Fibroblast of the aortic adventitia (primary cell): ENCODE measurements around the gene SBF2. TPM values are rescaled to one million over a fixed set of nuclear protein-coding genes. Genes with fewer than 3 reads are reported as not detected.
A peak's percentile ranks its signal among the peaks of the same experiment; 100 is the strongest.
"Not testable (repeated sequence)": the region's sequence is repeated elsewhere in the genome, so short reads cannot be mapped to it uniquely, and the experiment has no call there.

Experiments used
- DNase-seq: peaks from one replicate; pipeline ENCODE4 v3.0.0-alpha.2; 2010; ENCODE audit warnings: low read depth
- H3K4me3 ChIP-seq: 2 replicates; pipeline ENCODE4 v1.5.1; 2011; ENCODE audit warnings: low read depth, mild to moderate bottlenecking, control low read depth, low read length, moderate library complexity
- CTCF ChIP-seq: IDR thresholded peaks from 2 replicates; pipeline ENCODE4 v1.5.1; 2011; ENCODE audit warnings: mild to moderate bottlenecking, low read length, control low read depth, inconsistent platforms; ENCODE audit not compliant: insufficient read depth
- total RNA-seq: library from RNA; depleted of rRNA; stranded (reverse); fragments of >200 nt; gene quantifications from 2 replicates; pipeline ENCODE4 v1.2.3, GENCODE V29; 2012; ENCODE audit warnings: low replicate concordance

Gene SBF2
- total RNA-seq, 1 donor: 65.3 TPM

DNA sequence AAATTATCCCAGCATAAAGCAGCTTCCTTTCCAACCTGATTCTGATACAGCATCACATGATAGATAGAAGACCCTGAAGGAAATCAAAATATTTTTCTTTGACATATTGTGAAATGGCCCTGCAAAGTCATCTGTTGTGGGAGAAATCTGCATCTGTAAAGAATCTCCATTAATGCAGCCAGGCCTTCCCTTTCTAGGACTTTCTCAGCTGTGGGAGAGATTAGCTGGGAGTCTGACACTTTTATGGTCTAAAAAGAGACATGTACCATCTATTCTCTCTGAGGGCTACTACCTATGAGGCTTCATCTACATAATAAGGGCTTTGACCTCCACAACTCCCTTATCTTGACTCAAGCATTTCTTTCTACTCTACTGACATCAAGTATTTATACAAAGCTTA, 392.1 kb downstream of the SBF2 start:
- no peak overlapping the region for H3K4me3 ChIP-seq
- TF ChIP-seq CTCF: no peak
- DNase-seq: no peak

DNA sequence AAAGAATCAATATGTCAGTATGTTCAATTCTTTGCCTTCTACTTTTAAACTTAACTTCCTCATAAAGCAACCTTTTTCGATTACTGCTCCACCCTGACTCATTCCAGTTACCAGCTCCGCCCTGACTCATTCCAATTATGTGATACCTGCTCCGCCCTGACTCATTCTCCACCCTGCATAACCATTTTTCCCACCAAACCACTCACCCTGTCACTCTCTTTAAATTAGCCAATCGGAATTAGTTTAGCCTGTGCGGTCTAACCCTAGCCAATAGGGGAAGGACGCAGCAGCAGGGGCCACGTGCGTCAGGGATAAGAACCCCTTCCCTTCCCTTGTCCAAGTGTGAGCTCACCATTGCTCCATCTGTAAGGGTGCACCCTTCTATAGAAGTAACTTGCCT, 393.8 kb downstream of the SBF2 start:
- peak; percentile 77 for DNase-seq
- not testable (repeated sequence) for H3K4me3 ChIP-seq

DNA sequence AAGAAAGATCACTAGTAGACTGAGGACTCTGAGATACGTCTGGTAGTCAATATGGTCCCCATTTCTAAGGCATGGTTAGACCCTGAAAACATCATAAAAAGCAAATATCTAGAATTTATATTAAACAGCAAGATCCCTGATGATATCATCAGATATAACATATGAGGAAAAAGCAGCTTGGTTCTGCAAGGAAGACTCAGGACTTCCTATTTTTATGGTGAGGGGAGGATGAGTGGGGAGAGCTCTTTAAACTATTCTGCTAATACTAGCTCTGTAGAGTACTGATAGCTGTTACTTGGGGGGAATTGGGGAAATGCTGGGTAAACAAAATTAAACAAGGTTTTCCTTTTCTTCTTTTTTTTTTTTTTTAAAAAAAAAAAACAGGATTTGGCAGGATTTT, 394.3 kb downstream of the SBF2 start:
- no peak for DNase-seq
- no peak overlapping the region for H3K4me3 ChIP-seq
- no peak for TF ChIP-seq CTCF

DNA sequence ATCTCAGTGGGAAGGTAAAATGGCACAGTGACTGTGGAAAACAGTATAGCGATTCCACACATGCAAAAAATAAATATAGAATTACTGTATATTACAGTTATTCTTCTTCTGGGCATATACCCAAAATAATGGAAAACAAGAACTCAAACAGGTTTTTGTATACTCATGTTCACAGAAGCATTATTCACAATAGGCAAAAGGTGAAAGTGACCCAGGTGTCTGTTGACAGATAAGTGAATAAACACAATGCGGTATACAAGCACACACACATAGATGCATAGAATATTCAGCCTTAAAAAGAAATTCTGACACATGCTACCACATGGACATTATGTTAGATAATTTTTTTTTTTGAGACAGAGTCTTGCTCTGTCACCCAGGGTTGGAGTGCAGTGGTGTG, 397.1 kb downstream of the SBF2 start:
- H3K4me3 ChIP-seq: no peak overlapping the region

GRCh38 chr11:9895006-9895405, 399.0 kb downstream of the SBF2 start:
- DNase-seq: no peak
- H3K4me3 ChIP-seq: no peak overlapping the region
- no peak for TF ChIP-seq CTCF

More for the DNA sequence above, 397.1 kb downstream of the SBF2 start:
- DNase-seq: no peak
- TF ChIP-seq CTCF: no peak

- no peak overlapping the region for H3K4me3 ChIP-seq
- TF ChIP-seq CTCF: no peak
- DNase-seq: no peak
These were observed 400.5 kb downstream of the SBF2 start for GRCh38 chr11:9893474-9893873.

DNA sequence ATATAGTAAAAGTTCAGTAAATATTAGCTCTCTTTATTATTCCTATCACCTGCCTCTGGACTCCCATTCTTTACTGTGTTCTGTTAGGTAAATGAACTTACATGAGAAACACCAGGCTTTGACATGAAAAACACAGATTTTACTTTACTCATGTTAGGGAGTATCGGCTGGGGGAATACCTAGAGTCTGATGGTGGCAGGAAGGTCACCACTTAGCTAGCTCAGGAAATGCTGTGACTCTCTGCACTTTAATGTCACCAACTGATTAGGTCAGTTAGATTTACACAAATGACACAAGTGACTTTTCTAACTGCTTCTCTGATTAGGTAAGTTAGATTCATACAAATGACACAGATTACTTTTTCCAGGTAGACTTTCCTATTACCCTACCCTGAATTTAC, 405.1 kb downstream of the SBF2 start:
- no peak overlapping the region for H3K4me3 ChIP-seq
- no peak for DNase-seq
- TF ChIP-seq CTCF: no peak
